H1 (cell line): ENCODE results near the gene HPN. TPM values are rescaled to one million over a fixed set of nuclear protein-coding genes. Genes with fewer than 3 reads are reported as not detected.
A peak's percentile ranks its signal among the peaks of the same experiment; 100 is the strongest.

Experiments
- CTCF ChIA-PET: fragments of 300-600 bp; sonication (Branson Sonifier 250); formaldehyde crosslinking; loops from one replicate; lab custom pipeline; 2021; ENCODE audit not compliant: partially characterized antibody; lab: Charles Lee
- POLR2A ChIA-PET: fragments of 300-600 bp; sonication (Branson Sonifier 250); formaldehyde crosslinking; loops from one replicate; lab custom pipeline; 2021; ENCODE audit warnings: inconsistent platforms; ENCODE audit not compliant: partially characterized antibody; lab: Charles Lee
- DNase-seq, 2 experiments: peaks; one replicate each; pipeline versions ENCODE4 v3.0.0 to v3.0.0-alpha.2; 2010 to 2022; ENCODE audit warnings: low spot score in 2 of 2, low read depth in 1 of 2, mixed read lengths in 1 of 2
- FAIRE-seq: peaks from 2 replicates; lab custom pipeline; 2011; peaks lifted over from hg19 to GRCh38; lab: Jason Lieb, UNC
- H2AFZ ChIP-seq: 2 replicates; pipeline ENCODE4 v1.8.1; 2012; ENCODE audit warnings: low read length, inconsistent platforms
- H2AK5ac ChIP-seq: 2 replicates; pipeline ENCODE4 v1.6.1; 2013; ENCODE audit warnings: low read depth, low read length
- H2BK120ac ChIP-seq: replicated peaks from 2 replicates; pipeline ENCODE3; 2013; ENCODE audit warnings: low read depth, low read length, inconsistent platforms
- H2BK12ac ChIP-seq: 2 replicates; pipeline ENCODE4 v1.6.1; 2013; ENCODE audit warnings: low read depth, low read length
- H2BK15ac ChIP-seq: 2 replicates; pipeline ENCODE4 v1.6.1; 2013; ENCODE audit warnings: low read length
- H2BK20ac ChIP-seq: 2 replicates; pipeline ENCODE4 v1.6.1; 2013; ENCODE audit warnings: low read length
- H2BK5ac ChIP-seq: 2 replicates; pipeline ENCODE4 v1.6.1; 2013; ENCODE audit warnings: low read depth, low read length
- H3K14ac ChIP-seq: 2 replicates; pipeline ENCODE4 v1.6.1; 2013; ENCODE audit warnings: inconsistent platforms; ENCODE audit not compliant: insufficient read length
- H3K18ac ChIP-seq: 2 replicates; pipeline ENCODE4 v1.6.1; 2013; ENCODE audit warnings: low read length; ENCODE audit errors: extremely low read depth
- H3K23ac ChIP-seq: 2 replicates; pipeline ENCODE4 v1.6.1; 2013; ENCODE audit warnings: inconsistent platforms; ENCODE audit not compliant: insufficient read length
- H3K23me2 ChIP-seq: 2 replicates; pipeline ENCODE4 v1.6.1; 2013; ENCODE audit warnings: low read depth, low read length
- H3K27ac ChIP-seq: 2 replicates; pipeline ENCODE4 v1.6.1; 2011; ENCODE audit warnings: low read depth, low read length, inconsistent platforms
- H3K27me3 ChIP-seq, 4 experiments: replicated peaks in 1 of 4; 1 replicate in 1 of 4; 2 replicates in 3 of 4; pipeline versions ENCODE4 v1.6.1 to v1.8.1; 2011 to 2013; ENCODE audit warnings: low read length in 3 of 4, mild to moderate bottlenecking in 3 of 4, inconsistent platforms in 2 of 4, mixed read lengths in 2 of 4, moderate library complexity in 1 of 4; ENCODE audit not compliant: control insufficient read depth in 3 of 4, insufficient read depth in 3 of 4; ENCODE audit errors: extremely low read depth in 1 of 4
- H3K36me3 ChIP-seq, 4 experiments: 2 replicates each; pipeline versions ENCODE4 v1.6.1 to v1.8.1; 2011 to 2013; ENCODE audit warnings: mild to moderate bottlenecking in 4 of 4, low read length in 3 of 4, moderate library complexity in 2 of 4, control low read depth in 1 of 4, inconsistent platforms in 1 of 4; ENCODE audit not compliant: insufficient read depth in 4 of 4, control insufficient read depth in 2 of 4
- H3K4ac ChIP-seq: replicated peaks from 2 replicates; pipeline ENCODE3; 2013; ENCODE audit warnings: low read length, low read depth, mixed read lengths, inconsistent platforms; ENCODE audit not compliant: insufficient read length
- H3K4me1 ChIP-seq, 4 experiments: replicated peaks in 1 of 4; 1 replicate in 1 of 4; 2 replicates in 3 of 4; pipeline versions ENCODE4 v1.6.1 to v1.8.1; 2011 to 2013; ENCODE audit warnings: low read length in 3 of 4, inconsistent platforms in 2 of 4, mixed read lengths in 1 of 4; ENCODE audit not compliant: insufficient read depth in 4 of 4, control insufficient read depth in 3 of 4
- H3K4me2 ChIP-seq, 2 experiments: 2 replicates each; pipeline versions ENCODE4 v1.6.1 to v1.8.1; 2011 to 2013; ENCODE audit warnings: low read depth in 2 of 2, low read length in 2 of 2, control low read depth in 1 of 2, inconsistent platforms in 1 of 2, mild to moderate bottlenecking in 1 of 2; ENCODE audit not compliant: insufficient read depth in 1 of 2
- H3K4me3 ChIP-seq, 4 experiments: fragments of 200-600, 300-600 bp in 1 of 4; sonication (generic), shearing (Covaris generic), sonication (Bioruptor Twin) in 1 of 4; 2 replicates each; pipeline versions ENCODE4 v1.5.1 to v1.8.1; 2011 to 2016; ENCODE audit warnings: low read length in 4 of 4, low read depth in 3 of 4, control low read depth in 2 of 4, inconsistent platforms in 2 of 4, mild to moderate bottlenecking in 2 of 4, mixed read lengths in 1 of 4, moderate library complexity in 1 of 4; ENCODE audit not compliant: insufficient read depth in 2 of 4; ENCODE audit errors: extremely low read depth in 1 of 4
- H3K56ac ChIP-seq: replicated peaks from 2 replicates; pipeline ENCODE3; 2013; ENCODE audit warnings: low read depth, mild to moderate bottlenecking, mixed read lengths, low read length, inconsistent platforms; ENCODE audit not compliant: insufficient read length
- H3K79me1 ChIP-seq: 2 replicates; pipeline ENCODE4 v1.6.1; 2013; ENCODE audit warnings: low read depth, low read length, control low read depth
- H3K79me2 ChIP-seq, 2 experiments: 2 replicates each; pipeline versions ENCODE4 v1.6.1 to v1.8.1; 2012 to 2013; ENCODE audit warnings: low read length in 2 of 2, mild to moderate bottlenecking in 2 of 2, inconsistent platforms in 1 of 2; ENCODE audit not compliant: insufficient read depth in 2 of 2, control insufficient read depth in 1 of 2
- H3K9ac ChIP-seq, 4 experiments: replicated peaks in 1 of 4; 1 replicate in 1 of 4; 2 replicates in 3 of 4; pipeline versions ENCODE4 v1.6.1 to v1.8.1; 2011 to 2013; ENCODE audit warnings: low read depth in 3 of 4, low read length in 3 of 4, control low read depth in 2 of 4, mild to moderate bottlenecking in 2 of 4, moderate library complexity in 2 of 4, inconsistent platforms in 1 of 4; ENCODE audit errors: extremely low read depth in 1 of 4
- H3K9me3 ChIP-seq, 2 experiments: 2 replicates each; pipeline versions ENCODE4 v1.6.1 to v1.8.1; 2012 to 2013; ENCODE audit warnings: mild to moderate bottlenecking in 2 of 2, moderate library complexity in 2 of 2, control low read depth in 1 of 2, inconsistent platforms in 1 of 2, low read depth in 1 of 2, low read length in 1 of 2, mixed read lengths in 1 of 2; ENCODE audit not compliant: insufficient read depth in 2 of 2
- H4K20me1 ChIP-seq, 2 experiments: replicated peaks in 1 of 2; 2 replicates each; pipeline versions ENCODE3 to v1.8.1; 2011 to 2013; ENCODE audit warnings: inconsistent platforms in 2 of 2, low read length in 2 of 2, mild to moderate bottlenecking in 1 of 2; ENCODE audit not compliant: insufficient read depth in 2 of 2, control insufficient read depth in 1 of 2
- H4K5ac ChIP-seq: 2 replicates; pipeline ENCODE4 v1.6.1; 2013; ENCODE audit warnings: low read length, low read depth, mixed read lengths, inconsistent platforms; ENCODE audit not compliant: insufficient read length
- H4K8ac ChIP-seq: 2 replicates; pipeline ENCODE4 v1.8.0; 2013; ENCODE audit warnings: mild to moderate bottlenecking, moderate library complexity, low read length, inconsistent platforms; ENCODE audit not compliant: insufficient read depth; ENCODE audit errors: extremely low read depth
- H4K91ac ChIP-seq: replicated peaks from 2 replicates; pipeline ENCODE3; 2013; ENCODE audit warnings: low read length, mixed read lengths, inconsistent platforms; ENCODE audit not compliant: insufficient read length
- EZH2 ChIP-seq: fragments of 200-600 bp; sonication (generic); IDR thresholded peaks from 2 replicates; pipeline ENCODE4 v1.7.1; 2012; ENCODE audit warnings: low read depth, mild to moderate bottlenecking, moderate library complexity, low read length, inconsistent platforms; ENCODE audit not compliant: severe bottlenecking
- RBBP5 ChIP-seq: IDR thresholded peaks from 2 replicates; pipeline ENCODE4 v1.7.1; 2012; ENCODE audit warnings: low read depth, mild to moderate bottlenecking, inconsistent platforms, low read length, moderate library complexity, borderline replicate concordance
- SIN3A ChIP-seq, 2 experiments: IDR thresholded peaks in 1 of 2; conservative IDR thresholded peaks in 1 of 2; 2 replicates each; pipeline ENCODE4 v1.6.1; 2011 to 2012; ENCODE audit warnings: low read length in 2 of 2, improper control_type of control experiment in 1 of 2, low read depth in 1 of 2, mild to moderate bottlenecking in 1 of 2
- SUZ12 ChIP-seq: fragments of 200-600 bp; sonication (generic); IDR thresholded peaks from 2 replicates; pipeline ENCODE4 v1.6.1; 2012; ENCODE audit warnings: mild to moderate bottlenecking, inconsistent platforms, low read length, moderate library complexity, mixed read lengths
- WGBS, 2 experiments: shearing (Covaris generic) in 1 of 2; methylation state at CpG; one replicate each; pipeline versions ENCODE4 v1.1.6 to v1.1.7; 2013 to 2015; ENCODE audit warnings: low lambda C conversion rate in 2 of 2, mixed read lengths in 2 of 2, inconsistent platforms in 1 of 2, low coverage in 1 of 2, missing lambda C conversion rate in 1 of 2; ENCODE audit not compliant: insufficient replicate concordance in 2 of 2, insufficient coverage in 1 of 2, insufficient read length in 1 of 2; ENCODE audit errors: extremely low coverage in 1 of 2, missing lambda C conversion rate in 1 of 2; 5-methylcytosine and 5-hydroxymethylcytosine counted together
- polyA plus RNA-seq, 7 experiments: library from polyadenylated mRNA; depleted of rRNA in 3 of 7; stranded (reverse) in 5 of 7; unstranded in 2 of 7; fragments of >200 nt in 5 of 7; fragments of 200-250 nt in 2 of 7; gene quantifications; 1 replicate in 5 of 7; 2 replicates in 1 of 7; 4 replicates in 1 of 7; pipeline versions ENCODE4 v1.2.1 to v1.2.3, GENCODE V29; 2011 to 2013; ENCODE audit warnings: missing spikeins in 2 of 7, mixed read lengths in 2 of 7
- total RNA-seq: library from RNA; stranded (reverse); fragmentation: NEBNext Ultra II Directional; extraction: Animal tissue kit (Norgen Biotek cat#: 25700); gene quantifications from 2 replicates; pipeline ENCODE4 v1.2.1, GENCODE V29; 2021
- TF ChIP-seq, protein P1 (sequence below): IDR thresholded peaks from 2 replicates; pipeline ENCODE4 v1.6.1; 2012; ENCODE audit warnings: inconsistent platforms
- TF ChIP-seq, protein P2 (sequence below): IDR thresholded peaks from 2 replicates; pipeline ENCODE4 v1.6.1; 2011; ENCODE audit warnings: low read depth, mild to moderate bottlenecking, low read length; ENCODE audit not compliant: insufficient read depth
- TF ChIP-seq, protein P3 (sequence below): IDR thresholded peaks from 2 replicates; pipeline ENCODE4 v1.6.1; 2011; ENCODE audit warnings: low read length, improper control_type of control experiment

The HPN gene
- total and polyA plus RNA-seq, 2 of the 8 experiments (the other 6 are each of a cell fraction or from before 2014, with no cell fraction given) = 14.7 to 33.7 TPM

DNA sequence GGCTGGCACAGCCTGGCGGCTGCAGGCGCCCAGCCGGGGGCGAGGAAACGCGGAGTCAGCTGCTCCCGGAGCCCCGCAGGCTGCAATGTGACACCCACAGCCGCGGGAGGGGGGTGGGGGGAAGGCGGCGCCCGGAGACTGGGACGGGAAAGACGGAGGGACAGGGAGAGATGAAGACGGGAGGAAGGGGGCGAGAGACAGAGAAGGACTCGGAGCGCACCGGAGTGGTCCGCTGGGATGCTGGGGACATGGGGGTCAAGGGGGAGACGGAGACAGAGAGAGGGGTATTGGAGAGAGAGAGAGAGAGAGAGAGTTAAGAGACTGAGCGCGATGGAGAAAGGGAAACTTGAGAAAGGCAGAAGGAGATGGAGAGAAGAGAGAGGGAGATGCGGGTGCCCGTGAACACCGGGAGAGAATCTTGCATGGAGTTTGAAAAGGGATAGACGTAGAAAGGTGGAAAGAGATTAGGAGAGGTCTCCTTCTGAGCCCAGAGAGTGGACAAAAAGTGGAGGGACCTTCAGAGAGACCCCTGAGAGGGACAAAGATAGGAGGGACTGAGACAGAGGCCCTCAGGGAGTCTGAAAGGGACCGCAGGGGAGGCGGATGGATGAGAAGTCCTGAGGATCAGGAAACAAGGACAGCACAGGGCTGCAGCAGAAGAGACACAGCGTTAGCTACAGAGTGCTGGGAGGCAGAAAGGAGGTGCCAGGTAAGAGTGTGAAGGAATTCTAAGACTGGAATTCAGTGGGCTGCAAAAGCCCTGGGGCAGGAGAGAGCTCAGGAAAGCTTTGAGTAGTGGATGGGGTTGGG is 10.2 kb upstream of the HPN start:
- 0 out of 2 replicates have a peak overlapping the region, but pooled peaks have one; percentile 7 for H2BK12ac ChIP-seq
- H3K4me1 ChIP-seq = peaks cover 0 to 8% (median 4%) of the 10 kb centered on the region in 4 experiments; a peak in 6 of 7 replicates
- ChIA-PET POLR2A (interaction anchor here (0.6 to 24.8 kb wide), 9 partner anchors 8 to 110 kb away, joined by 3 to 366 read pairs (median 4); partner anchors contain the start of genes GRAMD1A and HPN), CTCF (interaction anchor here (0.9 to 1.4 kb wide), 6 partner anchors 13 to 193 kb away, joined by 3 to 4 read pairs (median 3); partner anchors contain the start of genes LGI4 and ZNF792)
- H3K23me2 ChIP-seq = peaks cover 10% of the 10 kb centered on the region; the same call in 1 of the 2 replicates
- FAIRE-seq (no peak), DNase-seq (peak in 1 of 2 experiments; percentile 70)
- H3K23ac ChIP-seq = no peak overlapping the region
- H3K79me1 ChIP-seq = no peaks in the 10 kb centered on the region
- H2AFZ ChIP-seq = 0 out of 2 replicates have a peak overlapping the region, but pooled peaks have one; percentile 56
- H3K27me3 ChIP-seq = peaks cover 4 to 32% (median 28%) of the 10 kb centered on the region in 4 experiments
- H3K27ac ChIP-seq = no peak overlapping the region
- no peaks in the 10 kb centered on the region for H3K79me2 ChIP-seq
- no peak overlapping the region for H3K9ac ChIP-seq
- H4K91ac ChIP-seq = no peak overlapping the region
- H3K4me2 ChIP-seq = peak overlapping the region; percentile 67 to 95
- H4K20me1 ChIP-seq = peaks cover 3 to 12% of the 10 kb centered on the region in 2 experiments
- no peak overlapping the region for H2BK20ac ChIP-seq
- peaks cover 9 to 22% (median 13%) of the 10 kb centered on the region in 4 experiments for H3K36me3 ChIP-seq
- no peak overlapping the region for H4K8ac ChIP-seq
- no peak overlapping the region for H2BK120ac ChIP-seq
- H2BK5ac ChIP-seq = no peak overlapping the region
- H3K18ac ChIP-seq = peak overlapping the region; percentile 71
- H2AK5ac ChIP-seq = no peak overlapping the region
- no peak overlapping the region for H3K56ac ChIP-seq
- peak overlapping the region; percentile 32 to 69 (median 39) for H3K4me3 ChIP-seq
- H3K14ac ChIP-seq = no peak overlapping the region
- WGBS, 2 experiments = 9% methylated on average over 14 of the region's 31 CpGs; no CpG with 5 or more reads in 1 of the 2 experiments
- 0 out of 2 replicates have a peak overlapping the region, but pooled peaks have one; percentile 88 for H2BK15ac ChIP-seq
- no peak overlapping the region for H4K5ac ChIP-seq
- no peaks in the 10 kb centered on the region for H3K9me3 ChIP-seq
- H3K4ac ChIP-seq = no peak overlapping the region
- TF ChIP-seq EZH2 (peak; percentile 52), SIN3A (conservative IDR thresholded peaks at IDR 0.05 in 1 of 2, IDR thresholded peaks at IDR 0.05 in 1 of 2; ENCODE audit: low read depth in 1 of 2, low read length in 2 of 2) (0 out of 4 replicates have a peak, but pooled peaks of 1 of the 2 experiments have one; percentile 25), SUZ12 (peak; percentile 29; the same call in 1 of the 2 replicates), RBBP5 (no peak)
- TF ChIP-seq, protein P1, sequence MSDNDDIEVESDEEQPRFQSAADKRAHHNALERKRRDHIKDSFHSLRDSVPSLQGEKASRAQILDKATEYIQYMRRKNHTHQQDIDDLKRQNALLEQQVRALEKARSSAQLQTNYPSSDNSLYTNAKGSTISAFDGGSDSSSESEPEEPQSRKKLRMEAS = no peak
- TF ChIP-seq, protein P2, sequence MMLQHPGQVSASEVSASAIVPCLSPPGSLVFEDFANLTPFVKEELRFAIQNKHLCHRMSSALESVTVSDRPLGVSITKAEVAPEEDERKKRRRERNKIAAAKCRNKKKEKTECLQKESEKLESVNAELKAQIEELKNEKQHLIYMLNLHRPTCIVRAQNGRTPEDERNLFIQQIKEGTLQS = no peak
- TF ChIP-seq, protein P3, sequence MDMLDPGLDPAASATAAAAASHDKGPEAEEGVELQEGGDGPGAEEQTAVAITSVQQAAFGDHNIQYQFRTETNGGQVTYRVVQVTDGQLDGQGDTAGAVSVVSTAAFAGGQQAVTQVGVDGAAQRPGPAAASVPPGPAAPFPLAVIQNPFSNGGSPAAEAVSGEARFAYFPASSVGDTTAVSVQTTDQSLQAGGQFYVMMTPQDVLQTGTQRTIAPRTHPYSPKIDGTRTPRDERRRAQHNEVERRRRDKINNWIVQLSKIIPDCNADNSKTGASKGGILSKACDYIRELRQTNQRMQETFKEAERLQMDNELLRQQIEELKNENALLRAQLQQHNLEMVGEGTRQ = no peak; the same call in 1 of the 2 replicates
